Kidney (tissue), 14 donors: ENCODE results near the gene SH2B2. TPM values are rescaled to one million over a fixed set of nuclear protein-coding genes. Genes with fewer than 3 reads are reported as not detected.
"Not testable (repeated sequence)": the region's sequence is repeated elsewhere in the genome, so short reads cannot be mapped to it uniquely, and the experiment has no call there.

Experiments used
- DNase-seq, 5 donors: peaks; one replicate each; pipeline ENCODE4 v3.0.0-alpha.2; 2013 to 2020
- FAIRE-seq: peaks from 2 replicates; lab custom pipeline; 2012; peaks lifted over from hg19 to GRCh38; lab: Jason Lieb, UNC
- H3K27ac ChIP-seq, 2 donors: one replicate each; pipeline ENCODE4 v1.7.0; 2013; ENCODE audit warnings: low read depth in 2 of 2, low read length in 2 of 2, inconsistent platforms in 1 of 2
- H3K27me3 ChIP-seq: one replicate; pipeline ENCODE4 v1.7.1; 2013; ENCODE audit warnings: low read length, inconsistent platforms; ENCODE audit not compliant: control insufficient read depth, insufficient read depth
- H3K36me3 ChIP-seq, 3 donors: one replicate each; pipeline versions ENCODE4 v1.7.0 to v1.7.1; 2013; ENCODE audit warnings: low read length in 3 of 3, control low read depth in 1 of 3, inconsistent platforms in 1 of 3; ENCODE audit not compliant: insufficient read depth in 3 of 3, control insufficient read depth in 2 of 3
- H3K4me1 ChIP-seq, 3 donors: one replicate each; pipeline versions ENCODE4 v1.7.0 to v1.7.1; 2013; ENCODE audit warnings: low read length in 3 of 3, inconsistent platforms in 1 of 3, low read depth in 1 of 3; ENCODE audit not compliant: control insufficient read depth in 2 of 3, insufficient read depth in 2 of 3
- H3K4me3 ChIP-seq, 3 donors: one replicate each; pipeline versions ENCODE4 v1.7.0 to v1.8.1; 2013; ENCODE audit warnings: low read length in 3 of 3, control low read depth in 1 of 3, inconsistent platforms in 1 of 3
- H3K9ac ChIP-seq, 3 donors: one replicate each; pipeline versions ENCODE4 v1.7.0 to v1.7.1; 2013; ENCODE audit warnings: low read length in 3 of 3, control low read depth in 1 of 3, inconsistent platforms in 1 of 3
- H3K9me3 ChIP-seq, 3 donors: one replicate each; pipeline versions ENCODE4 v1.7.0 to v1.7.1; 2013; ENCODE audit warnings: low read length in 3 of 3, control low read depth in 1 of 3, inconsistent platforms in 1 of 3; ENCODE audit not compliant: control insufficient read depth in 2 of 3, insufficient read depth in 1 of 3
- CTCF ChIP-seq: IDR thresholded peaks from 3 replicates; pipeline ENCODE4 v1.5.1; 2012; ENCODE audit warnings: mild to moderate bottlenecking, moderate library complexity, borderline replicate concordance; ENCODE audit not compliant: insufficient read depth; ENCODE audit errors: extremely low read depth
- intact Hi-C: fragments of 100-400 bp; cut with DNase I; formaldehyde crosslinking; loops from one replicate; pipeline ENCODE4 v1.11.1; 2022
- polyA plus RNA-seq: library from polyadenylated mRNA; stranded (reverse); fragments of 350-450 nt; fragmentation: Illumina TruSeq; extraction: RNeasy Lipid Tissue Mini Kit (QIAGEN cat#74804); gene quantifications from one replicate; pipeline ENCODE4 v1.2.3, GENCODE V29; 2014; ENCODE audit warnings: low read depth, low replicate concordance; ENCODE audit not compliant: insufficient read depth
- total RNA-seq: library from RNA; stranded (reverse); fragmentation: NEBNext Ultra II Directional; extraction: Animal tissue kit (Norgen Biotek cat#: 25700); gene quantifications from one replicate; pipeline ENCODE4 v1.2.1, GENCODE V29; 2021
- donor health status: control.
- donor health status: control.
- donor health status: control.
- donor health status: control.
- donor health status: control.
- donor health status: DM: yes; HTN: yes; CAD: no.
- donor health status: Normal renal cell carcinoma (clear cell type).

Gene SH2B2
- total and polyA plus RNA-seq, 2 donors from 2014 or later = 4.5 to 11.0 TPM

- H3K27ac ChIP-seq = no peak overlapping the region
- peaks cover 2% of the 10 kb centered on the region for H3K27me3 ChIP-seq
- no peak overlapping the region for H3K4me3 ChIP-seq
- H3K4me1 ChIP-seq = peaks cover 0 to 2% (median 0%) of the 10 kb centered on the region in 3 donors
- no peaks in the 10 kb centered on the region for H3K36me3 ChIP-seq
- FAIRE-seq = no peak
- H3K9me3 ChIP-seq = no peaks in the 10 kb centered on the region
- peak in 4 of 5 donors; percentile 64 to 75 (median 70) for DNase-seq
- intact Hi-C loops = no loop called here
- H3K9ac ChIP-seq = no peak overlapping the region
- TF ChIP-seq CTCF = peak; percentile 26
Measured at GRCh38 chr7:102300643-102301221, 14.1 kb downstream of the SH2B2 start.

- H3K9ac ChIP-seq, H3K36me3 ChIP-seq, intact Hi-C loops, H3K27me3 ChIP-seq, H3K4me3 ChIP-seq, H3K4me1 ChIP-seq, FAIRE-seq, H3K9me3 ChIP-seq, DNase-seq, H3K27ac ChIP-seq: not testable (repeated sequence)
Measured at GRCh38 chr7:102301367-102301766, 14.7 kb downstream of the SH2B2 start.

- TF ChIP-seq CTCF = no peak
- peaks cover 0 to 6% (median 5%) of the 10 kb centered on the region in 3 donors for H3K4me1 ChIP-seq
- FAIRE-seq = no peak
- DNase-seq = peak in 1 of 5 donors; percentile 23
- H3K4me3 ChIP-seq = no peak overlapping the region
- H3K27ac ChIP-seq = no peak overlapping the region
- no peaks in the 10 kb centered on the region for H3K9me3 ChIP-seq
- peaks cover 2% of the 10 kb centered on the region for H3K27me3 ChIP-seq
- no peaks in the 10 kb centered on the region for H3K36me3 ChIP-seq
- intact Hi-C loops = no loop called here
- H3K9ac ChIP-seq = no peak overlapping the region
Measured at GRCh38 chr7:102302025-102302424, 15.4 kb downstream of the SH2B2 start.

- H3K27ac ChIP-seq = no peak overlapping the region
- H3K9ac ChIP-seq = no peak overlapping the region
- H3K4me1 ChIP-seq = peaks cover 0 to 6% (median 5%) of the 10 kb centered on the region in 3 donors
- H3K4me3 ChIP-seq = no peak overlapping the region
- intact Hi-C loops = no loop called here
- H3K36me3 ChIP-seq = no peaks in the 10 kb centered on the region
- peak in 1 of 5 donors; percentile 44 for DNase-seq
- peaks cover 2% of the 10 kb centered on the region for H3K27me3 ChIP-seq
- no peak for FAIRE-seq
- H3K9me3 ChIP-seq = no peaks in the 10 kb centered on the region
- no peak for TF ChIP-seq CTCF
Measured at GRCh38 chr7:102303669-102304422, 17.2 kb downstream of the SH2B2 start.
